Small intestine (tissue), 7 donors: Measurements from ENCODE around the gene JAGN1. TPM values are rescaled to one million over a fixed set of nuclear protein-coding genes. Genes with fewer than 3 reads are reported as not detected.
"Not testable (repeated sequence)": the region's sequence is repeated elsewhere in the genome, so short reads cannot be mapped to it uniquely, and the experiment has no call there.

Experiments used
- DNase-seq, 2 donors: peaks; one replicate each; pipeline versions ENCODE4 v3.0.0 to v3.0.0-alpha.2; 2013
- FAIRE-seq: peaks from 2 replicates; lab custom pipeline; 2012; peaks lifted over from hg19 to GRCh38; lab: Jason Lieb, UNC
- H3K27ac ChIP-seq, 3 donors: one replicate each; pipeline ENCODE4 v1.5.1; 2013; ENCODE audit warnings: low read length in 2 of 3, mild to moderate bottlenecking in 2 of 3, control low read depth in 1 of 3, inconsistent platforms in 1 of 3, low read depth in 1 of 3, moderate library complexity in 1 of 3
- H3K27me3 ChIP-seq, 3 donors: one replicate each; pipeline ENCODE4 v1.6.1; 2013; ENCODE audit warnings: low read length in 3 of 3, inconsistent platforms in 1 of 3; ENCODE audit not compliant: control insufficient read depth in 3 of 3, insufficient read depth in 3 of 3
- H3K36me3 ChIP-seq, 3 donors: one replicate each; pipeline ENCODE4 v1.6.1; 2013; ENCODE audit warnings: low read length in 3 of 3, inconsistent platforms in 1 of 3, low read depth in 1 of 3, mild to moderate bottlenecking in 1 of 3, moderate library complexity in 1 of 3; ENCODE audit not compliant: control insufficient read depth in 3 of 3, insufficient read depth in 2 of 3
- H3K4me1 ChIP-seq, 3 donors: one replicate each; pipeline ENCODE4 v1.6.1; 2013; ENCODE audit warnings: low read length in 2 of 3, inconsistent platforms in 1 of 3, low read depth in 1 of 3, mild to moderate bottlenecking in 1 of 3, moderate library complexity in 1 of 3; ENCODE audit not compliant: control insufficient read depth in 3 of 3, insufficient read depth in 2 of 3
- H3K4me3 ChIP-seq, 3 donors: one replicate each; pipeline ENCODE4 v1.5.1; 2013; ENCODE audit warnings: low read length in 3 of 3, control low read depth in 1 of 3, inconsistent platforms in 1 of 3, low read depth in 1 of 3, mild to moderate bottlenecking in 1 of 3, moderate library complexity in 1 of 3
- H3K9me3 ChIP-seq, 2 donors: one replicate each; pipeline ENCODE4 v1.6.1; 2013; ENCODE audit warnings: low read depth in 1 of 2, low read length in 1 of 2; ENCODE audit not compliant: control insufficient read depth in 2 of 2, insufficient read depth in 1 of 2
- WGBS, 3 donors: extraction: QIAGEN DNeasy Blood & Tissue Kit; methylation state at CpG; one replicate each; pipeline ENCODE4 v1.1.7; 2013; 5-methylcytosine and 5-hydroxymethylcytosine counted together
- polyA plus RNA-seq, 4 donors: library from polyadenylated mRNA; stranded (reverse) in 3 of 4; unstranded in 1 of 4; fragments of 200-250 nt in 3 of 4; fragments of 120-200 nt in 1 of 4; gene quantifications; one replicate each; pipeline versions ENCODE4 v1.2.1 to v1.2.3, GENCODE V29; 2013
- donor health status: healthy with polysubstance abuse.
- donor health status: control.
- donor health status: control.
- donor health status: Bipolar disorder and iron deficiency.
- donor health status: healthy.

The JAGN1 gene
- polyA plus RNA-seq, 4 donors, result 49.0 to 56.8 (median 52.7) TPM

- Histone ChIP-seq H3K27me3 (no peaks in the 10 kb centered on the region), H3K4me3 (peak overlapping the region in 2 of 3 donors; percentile 23 to 41), H3K9me3 (no peaks in the 10 kb centered on the region), H3K27ac (no peak overlapping the region), H3K4me1 (peaks cover 0 to 26% (median 0%) of the 10 kb centered on the region in 3 donors), H3K36me3 (peaks cover 0 to 4% (median 0%) of the 10 kb centered on the region in 3 donors)
- FAIRE-seq, result no peak
- WGBS, 3 donors, result 8 to 14% (median 12%) methylated on average over 40 to 45 of the region's 45 CpGs
- DNase-seq, result peak; percentile 58 to 80
Observed at GRCh38 chr3:9862391-9863057, 27.9 kb upstream of the JAGN1 start.

- Histone ChIP-seq H3K4me3 (peak overlapping the region in 2 of 3 donors; percentile 23 to 41), H3K9me3 (no peaks in the 10 kb centered on the region), H3K27ac (no peak overlapping the region), H3K36me3 (peaks cover 0 to 4% (median 0%) of the 10 kb centered on the region in 3 donors), H3K27me3 (no peaks in the 10 kb centered on the region), H3K4me1 (peaks cover 0 to 26% (median 0%) of the 10 kb centered on the region in 3 donors)
- 66 to 70% (median 69%) methylated on average over 17 to 22 of the region's 22 CpGs for WGBS, 3 donors
- DNase-seq, result no peak
- FAIRE-seq, result no peak
Observed at GRCh38 chr3:9863058-9863772, 27.2 kb upstream of the JAGN1 start.

- WGBS, 3 donors, result 53 to 76% (median 73%) methylated on average over 16 of the region's 16 CpGs
- Histone ChIP-seq H3K36me3 (peaks cover 0 to 7% (median 0%) of the 10 kb centered on the region in 3 donors), H3K27me3 (no peaks in the 10 kb centered on the region), H3K27ac (peak overlapping the region in 2 of 3 donors; percentile 61 to 67), H3K9me3 (no peaks in the 10 kb centered on the region), H3K4me3 (no peak overlapping the region), H3K4me1 (peaks cover 0 to 26% (median 0%) of the 10 kb centered on the region in 3 donors)
- FAIRE-seq, result no peak
- DNase-seq, result peak in 1 of 2 donors; percentile 66
Observed at GRCh38 chr3:9864200-9864927, 26.0 kb upstream of the JAGN1 start.

- H3K27ac ChIP-seq, H3K4me3 ChIP-seq, FAIRE-seq, DNase-seq, H3K27me3 ChIP-seq, H3K9me3 ChIP-seq, H3K36me3 ChIP-seq: not testable (repeated sequence)
- WGBS, 3 donors, result 89 to 92% (median 91%) methylated on average over 10 of the region's 10 CpGs
- peaks cover 0 to 26% (median 0%) of the 10 kb centered on the region in 3 donors for H3K4me1 ChIP-seq
Observed at GRCh38 chr3:9865125-9865637, 25.2 kb upstream of the JAGN1 start.

- DNase-seq (no peak), FAIRE-seq (no peak)
- H3K27ac ChIP-seq, result no peak overlapping the region
- no peaks in the 10 kb centered on the region for H3K9me3 ChIP-seq
- peaks cover 0 to 10% (median 3%) of the 10 kb centered on the region in 3 donors for H3K36me3 ChIP-seq
- H3K4me1 ChIP-seq, result peaks cover 0 to 22% (median 0%) of the 10 kb centered on the region in 3 donors
- WGBS, 3 donors, result 91 to 95% (median 94%) methylated on average over 8 of the region's 8 CpGs
- no peaks in the 10 kb centered on the region for H3K27me3 ChIP-seq
- no peak overlapping the region for H3K4me3 ChIP-seq
Observed at GRCh38 chr3:9866639-9867038, 23.8 kb upstream of the JAGN1 start.

- peaks cover 0 to 10% (median 3%) of the 10 kb centered on the region in 3 donors for H3K36me3 ChIP-seq
- H3K9me3 ChIP-seq, result no peaks in the 10 kb centered on the region
- DNase-seq (no peak), FAIRE-seq (no peak)
- no peaks in the 10 kb centered on the region for H3K27me3 ChIP-seq
- H3K4me3 ChIP-seq, result no peak overlapping the region
- no peak overlapping the region for H3K27ac ChIP-seq
- WGBS, 3 donors, result 86 to 90% (median 88%) methylated on average over 12 of the region's 12 CpGs
- peaks cover 0 to 19% (median 0%) of the 10 kb centered on the region in 3 donors for H3K4me1 ChIP-seq
Observed at GRCh38 chr3:9867106-9867505, 23.3 kb upstream of the JAGN1 start.

GRCh38 chr3:9869955-9870354 lies 20.5 kb upstream of the JAGN1 start:
- Histone ChIP-seq H3K36me3 (peaks cover 0 to 10% (median 3%) of the 10 kb centered on the region in 3 donors), H3K27me3 (no peaks in the 10 kb centered on the region), H3K4me3 (no peak overlapping the region), H3K4me1 (no peaks in the 10 kb centered on the region), H3K27ac (no peak overlapping the region), H3K9me3 (no peaks in the 10 kb centered on the region)
- FAIRE-seq, result no peak
- 77 to 83% (median 78%) methylated on average over 5 of the region's 5 CpGs for WGBS, 3 donors
- DNase-seq, result no peak

- Histone ChIP-seq H3K27ac (no peak overlapping the region), H3K4me3 (no peak overlapping the region), H3K27me3 (no peaks in the 10 kb centered on the region), H3K9me3 (no peaks in the 10 kb centered on the region), H3K4me1 (no peaks in the 10 kb centered on the region), H3K36me3 (peaks cover 0 to 10% (median 3%) of the 10 kb centered on the region in 3 donors)
- no peak for DNase-seq
- no peak for FAIRE-seq
- WGBS, 3 donors, result 48 to 88% (median 63%) methylated on average over 1 of the region's 1 CpG
Observed at GRCh38 chr3:9870978-9871377, 19.4 kb upstream of the JAGN1 start.
